GM20431 (cell line): Measurements from ENCODE around the gene SERPINE1.

Source experiments
- in situ Hi-C: fragments of 300-500 bp; cut with MseI, MboI; formaldehyde crosslinking; loops from one replicate; pipeline ENCODE4 v1.15.0; 2020; ENCODE audit warnings: low sequenced_read_pairs; ENCODE audit not compliant: unreplicated experiment

SERPINE1 gene

DNA sequence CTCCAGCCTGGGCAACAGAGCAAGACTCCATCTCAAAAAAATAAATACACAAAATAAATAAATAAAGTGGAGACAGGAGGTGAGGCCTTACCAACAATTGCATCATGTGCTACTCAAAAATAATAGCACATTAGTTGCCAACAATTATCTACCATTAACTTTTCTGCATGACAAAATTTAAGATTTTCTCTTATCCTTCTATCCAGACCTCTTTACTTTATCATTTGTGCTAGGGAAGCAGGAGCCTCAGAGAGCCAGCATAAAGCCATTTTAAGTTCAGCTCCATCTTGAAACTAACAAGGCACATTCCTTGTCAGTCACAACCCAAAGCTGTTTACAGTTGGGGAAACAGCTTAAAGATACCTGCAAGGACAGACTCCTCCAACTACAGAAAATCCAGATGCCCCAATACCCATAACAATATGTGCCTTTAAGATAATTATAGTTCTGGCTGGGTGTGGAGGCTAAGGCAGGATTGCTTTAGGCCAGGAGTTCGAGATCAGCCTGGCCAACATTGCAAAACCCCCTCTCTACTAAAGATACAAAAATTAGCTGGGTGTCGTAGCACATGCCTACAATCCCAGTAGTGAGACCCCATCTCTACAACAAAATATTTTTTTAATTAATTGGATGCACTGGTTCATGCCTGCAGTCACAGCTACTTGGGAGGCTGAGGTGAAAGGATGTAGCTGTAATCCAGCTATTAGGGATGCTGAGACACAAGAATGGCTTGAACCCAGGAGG, 25.2 kb downstream of the SERPINE1 start:
- in situ Hi-C loops, result no loop called here

DNA sequence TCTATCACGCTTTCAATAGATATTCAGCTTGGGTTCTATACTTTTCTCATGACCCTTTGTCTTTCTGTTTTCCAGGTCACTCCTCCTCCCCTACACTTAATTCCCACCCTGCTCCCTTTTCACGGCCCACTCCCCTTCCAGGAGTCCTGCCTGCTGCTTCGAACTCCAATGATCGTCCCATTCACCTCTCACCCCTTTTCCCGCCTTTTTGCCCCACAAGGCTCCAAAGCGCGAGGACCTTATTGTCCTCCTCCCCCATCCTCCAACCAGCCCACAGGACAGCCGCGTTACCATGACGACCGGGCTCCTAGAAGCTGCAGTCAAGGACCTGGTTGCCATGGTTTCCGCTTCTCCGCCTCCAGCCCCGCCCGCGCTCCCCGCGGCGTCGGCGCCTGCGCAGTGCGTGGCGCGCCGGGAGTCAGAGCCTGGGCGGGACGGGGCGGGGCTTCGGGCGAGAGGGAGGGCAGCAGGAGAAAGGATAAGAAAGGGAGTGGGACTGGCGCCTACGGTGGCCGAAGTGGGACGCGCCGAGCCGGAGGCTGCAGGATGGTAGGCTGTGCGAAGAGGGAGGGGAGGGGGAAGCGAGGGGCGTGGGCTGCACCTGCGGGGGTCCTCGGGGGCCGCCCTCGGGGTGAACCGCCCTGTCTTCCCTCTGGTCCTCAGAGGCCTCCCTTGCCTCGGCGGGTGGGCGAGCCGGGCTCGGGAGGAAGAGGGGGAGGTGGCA, 27.2 kb downstream of the SERPINE1 start, which contains the start of gene AP1S1:
Gene AP1S1, plus strand, starts transcription at position 508 of the 724 bp plus-strand sequence. Its CDS starts 39 bp downstream, at position 547.
- in situ Hi-C loops, result no loop called here

DNA sequence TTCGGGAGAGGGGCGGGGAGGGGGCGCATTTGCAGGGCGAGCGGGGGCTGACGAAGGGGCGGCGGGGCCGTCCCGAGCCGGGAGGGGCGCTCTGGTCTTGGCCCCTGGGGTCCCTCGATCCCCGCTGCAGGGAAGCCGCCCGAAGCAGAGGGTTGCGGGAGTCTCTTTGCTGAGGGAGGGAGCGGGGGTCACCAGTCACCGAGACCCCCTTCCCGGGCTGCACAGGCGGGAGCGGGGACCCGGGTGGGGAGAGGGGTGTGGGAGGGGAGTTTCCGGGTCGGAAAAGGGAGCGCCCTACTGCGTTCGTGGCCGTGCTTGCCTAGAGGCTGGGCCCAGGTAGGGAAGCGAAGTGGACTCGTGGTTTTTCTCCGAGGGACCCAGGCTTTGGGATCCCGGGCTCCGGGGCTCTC, 27.8 kb downstream of the SERPINE1 start:
- in situ Hi-C loops, result no loop called here

DNA sequence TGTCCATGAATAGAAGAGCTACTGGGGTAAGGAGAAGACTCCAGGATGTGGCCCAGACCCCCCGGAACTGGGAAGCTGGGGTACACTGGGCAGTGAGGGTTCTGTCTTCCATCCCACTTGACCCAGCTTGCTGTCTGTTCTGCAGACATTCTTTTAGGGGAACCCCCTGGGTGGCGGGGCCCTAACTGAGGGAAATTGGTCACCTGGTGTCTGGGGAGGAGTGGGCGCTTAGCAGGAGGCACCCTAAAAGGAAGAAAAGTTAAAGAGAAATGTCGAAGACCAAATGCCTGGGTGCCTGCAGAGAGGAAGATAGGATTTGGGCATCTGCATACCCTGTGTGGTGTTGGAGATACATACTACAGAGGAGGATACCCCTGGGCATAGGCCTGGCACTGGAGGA, 28.4 kb downstream of the SERPINE1 start:
- in situ Hi-C loops, result no loop called here

DNA sequence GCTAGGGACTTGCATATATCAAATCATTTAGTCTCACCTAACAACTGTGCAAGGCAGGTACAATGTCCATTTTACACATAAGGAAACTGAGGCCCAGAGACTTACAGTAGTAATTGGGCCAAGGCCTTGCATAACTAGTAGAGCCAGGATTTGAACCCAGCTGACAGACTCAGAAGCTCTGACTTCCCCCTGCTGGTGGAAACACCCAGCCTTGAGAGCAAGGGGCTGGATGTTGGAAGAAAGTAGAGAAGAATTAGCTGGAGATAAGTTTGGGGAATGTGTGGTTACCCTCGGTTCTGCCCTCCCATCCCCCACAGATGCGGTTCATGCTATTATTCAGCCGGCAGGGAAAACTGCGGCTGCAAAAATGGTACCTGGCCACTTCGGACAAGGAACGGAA, 29.4 kb downstream of the SERPINE1 start:
- in situ Hi-C loops, result no loop called here

DNA sequence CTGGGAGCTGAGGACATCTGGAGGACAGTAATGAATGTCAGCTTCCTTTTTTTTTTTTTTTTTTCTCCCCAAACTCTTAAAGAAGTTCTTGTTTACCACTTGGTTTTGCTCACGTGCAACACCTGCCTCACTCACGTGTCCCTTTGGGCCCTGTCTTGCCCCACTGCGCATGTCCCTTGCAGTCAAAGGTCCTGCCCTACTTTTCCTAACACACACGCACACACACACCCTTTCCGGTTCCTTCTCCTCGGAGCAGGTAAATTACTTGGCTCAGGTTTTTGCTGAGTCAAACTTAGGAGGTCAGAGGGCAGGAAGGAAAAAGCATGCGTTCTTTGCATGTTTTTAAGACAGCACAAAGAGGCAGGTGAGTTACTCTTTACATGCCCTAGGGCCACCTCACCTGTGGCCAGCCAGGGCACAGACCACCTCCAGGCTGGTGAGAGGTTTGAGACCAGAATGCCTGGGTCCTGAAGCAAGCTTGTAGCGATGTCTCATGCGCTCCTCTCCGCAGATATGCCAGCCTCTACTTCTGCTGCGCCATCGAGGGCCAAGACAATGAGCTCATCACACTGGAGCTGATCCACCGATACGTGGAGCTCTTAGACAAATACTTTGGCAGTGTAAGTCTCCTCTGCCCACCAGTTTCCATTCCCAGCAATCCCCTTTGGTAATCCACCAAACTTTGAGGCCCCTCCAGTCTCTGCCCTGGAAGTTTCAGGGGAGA, 30.1 kb downstream of the SERPINE1 start:
- in situ Hi-C loops, result no loop called here

DNA sequence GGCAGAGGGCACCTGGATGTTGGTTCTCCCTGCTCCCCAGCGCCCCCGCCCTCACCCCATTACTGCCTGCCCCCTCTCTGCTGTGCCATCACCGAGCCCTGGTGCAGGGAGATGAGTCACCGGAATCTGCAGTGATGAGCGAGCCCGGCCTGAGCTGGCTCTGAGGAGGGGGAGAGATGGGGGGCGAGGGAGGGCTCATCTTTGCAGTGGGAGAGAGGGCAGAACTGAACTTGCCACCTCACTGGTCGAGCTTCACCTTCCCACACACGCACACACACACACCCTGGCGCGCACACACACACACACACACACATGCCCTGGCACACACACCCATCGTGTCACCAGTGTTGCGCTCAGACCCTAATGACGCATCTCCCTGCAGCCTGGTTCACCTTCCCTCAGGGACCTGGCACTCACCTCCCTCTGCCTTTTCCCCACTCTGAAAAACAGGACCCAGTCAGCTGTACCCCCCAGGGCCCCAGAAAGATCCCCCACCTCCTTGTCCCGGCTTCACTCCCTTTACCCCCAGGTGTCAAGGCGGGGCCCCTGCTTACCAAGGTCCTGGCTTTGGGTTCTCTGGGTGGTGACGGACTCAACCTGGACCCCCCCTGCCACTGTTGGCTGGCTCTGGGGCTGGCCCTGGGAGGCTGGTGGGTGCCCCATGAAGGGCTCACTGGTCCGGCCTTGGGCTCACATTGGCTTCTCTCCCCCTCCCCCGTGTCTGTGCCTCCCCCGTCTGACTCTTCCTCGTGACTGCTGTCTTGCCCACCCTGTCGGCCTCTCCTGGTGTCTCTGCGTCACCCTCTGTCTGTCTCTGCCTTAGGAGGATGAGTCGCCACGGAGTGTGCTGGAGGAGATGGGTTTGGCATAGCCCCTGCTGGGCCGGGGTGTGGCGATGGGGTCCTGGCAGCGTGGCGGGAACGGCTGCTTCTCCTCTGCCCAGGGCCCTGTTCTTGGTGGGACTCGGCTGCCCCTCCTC, 33.1 kb downstream of the SERPINE1 start:
- in situ Hi-C loops, result no loop called here

DNA sequence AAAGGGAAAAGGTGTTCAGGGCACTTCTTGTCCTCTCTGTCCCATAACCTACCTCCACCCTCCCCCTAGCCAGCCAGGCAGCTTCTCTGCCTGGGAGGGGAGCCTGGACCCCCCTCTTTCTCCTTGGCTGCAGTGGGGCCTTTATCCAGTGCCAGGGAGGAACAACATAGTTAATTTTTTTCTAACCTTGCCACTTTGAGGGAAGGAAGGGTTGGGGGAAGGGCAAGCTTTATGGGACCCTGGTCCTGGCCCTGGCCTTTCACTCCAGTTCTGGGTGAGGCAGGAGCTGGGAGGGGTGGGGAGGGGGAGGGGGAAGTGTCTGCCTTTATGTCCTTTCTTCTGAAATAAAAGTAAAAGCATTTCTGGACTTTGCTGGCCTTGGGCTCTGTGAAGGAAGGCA, 34.0 kb downstream of the SERPINE1 start:
- in situ Hi-C loops, result no loop called here

DNA sequence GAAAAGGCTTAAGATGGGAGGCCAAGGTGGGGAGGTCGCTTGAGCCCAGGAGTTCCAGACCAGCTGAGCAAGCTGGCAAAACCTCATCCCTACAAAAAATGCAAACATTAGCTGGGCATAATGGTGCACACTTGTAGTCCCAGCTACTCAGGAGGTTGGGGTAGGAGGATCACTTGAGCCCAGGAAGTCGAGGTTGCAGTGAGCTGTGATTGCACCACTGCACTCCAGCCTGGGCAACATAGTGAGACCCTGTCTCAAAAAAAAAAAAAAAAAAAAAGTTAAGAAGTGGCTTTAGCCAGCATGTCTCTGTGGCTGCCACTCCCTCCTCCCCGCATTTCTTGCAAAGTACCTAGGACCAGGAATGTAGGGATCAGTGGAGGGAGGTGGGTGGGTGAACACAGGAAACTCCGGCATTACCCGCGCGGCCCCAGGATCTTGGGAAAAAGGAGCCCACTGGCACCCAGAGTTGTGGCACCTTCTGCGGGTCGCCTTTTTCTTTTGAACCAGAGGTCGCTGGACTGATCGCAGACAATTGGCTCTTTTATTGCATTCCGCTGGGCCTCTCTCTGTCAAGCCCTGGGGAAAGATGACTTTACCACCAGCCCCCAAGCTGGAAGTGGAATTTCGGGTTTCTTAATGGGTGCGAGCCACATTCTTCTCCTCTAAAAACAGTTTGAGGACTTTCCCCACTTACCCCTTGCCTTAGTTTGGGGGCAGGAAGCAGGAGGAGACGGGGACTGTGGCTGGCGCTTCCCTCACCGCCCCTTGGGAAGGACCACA, 35.0 kb downstream of the SERPINE1 start:
- in situ Hi-C loops, result no loop called here

DNA sequence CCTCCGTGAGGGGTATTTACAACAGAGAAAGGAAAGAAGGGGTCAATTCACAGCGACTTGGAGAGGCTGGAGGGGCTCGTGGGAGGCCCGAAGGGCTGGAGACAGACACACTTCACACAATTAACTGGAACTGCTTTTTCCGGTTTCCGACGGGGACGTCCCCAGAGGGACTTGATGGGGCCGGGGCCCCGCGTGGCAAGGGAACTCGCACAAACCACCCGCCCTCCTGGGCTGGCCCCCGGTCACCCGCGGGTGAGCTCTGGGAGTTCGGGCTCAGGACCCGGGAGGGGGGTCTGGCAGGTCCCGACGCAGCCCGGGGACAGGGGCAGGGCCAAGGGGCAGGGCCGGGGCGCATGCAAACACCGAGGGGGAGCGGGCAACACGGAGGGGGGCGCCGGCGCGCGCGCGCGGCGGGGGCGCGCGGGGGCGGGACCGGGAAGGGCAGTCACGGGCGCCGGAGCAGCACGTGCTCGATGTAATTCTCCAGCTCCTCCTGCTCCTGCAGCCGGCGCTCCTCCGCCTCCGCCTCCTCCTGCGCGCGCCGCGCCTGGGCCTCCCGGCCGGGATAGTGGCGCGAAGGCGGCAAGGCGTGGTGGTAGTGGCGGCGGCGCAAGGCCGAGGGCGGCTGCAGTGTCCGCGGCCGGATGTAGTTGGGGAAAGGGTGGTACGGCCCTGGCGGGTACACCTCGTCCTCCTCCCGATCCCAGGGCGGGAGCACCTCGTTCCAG, 35.8 kb downstream of the SERPINE1 start:
- in situ Hi-C loops, result no loop called here

DNA sequence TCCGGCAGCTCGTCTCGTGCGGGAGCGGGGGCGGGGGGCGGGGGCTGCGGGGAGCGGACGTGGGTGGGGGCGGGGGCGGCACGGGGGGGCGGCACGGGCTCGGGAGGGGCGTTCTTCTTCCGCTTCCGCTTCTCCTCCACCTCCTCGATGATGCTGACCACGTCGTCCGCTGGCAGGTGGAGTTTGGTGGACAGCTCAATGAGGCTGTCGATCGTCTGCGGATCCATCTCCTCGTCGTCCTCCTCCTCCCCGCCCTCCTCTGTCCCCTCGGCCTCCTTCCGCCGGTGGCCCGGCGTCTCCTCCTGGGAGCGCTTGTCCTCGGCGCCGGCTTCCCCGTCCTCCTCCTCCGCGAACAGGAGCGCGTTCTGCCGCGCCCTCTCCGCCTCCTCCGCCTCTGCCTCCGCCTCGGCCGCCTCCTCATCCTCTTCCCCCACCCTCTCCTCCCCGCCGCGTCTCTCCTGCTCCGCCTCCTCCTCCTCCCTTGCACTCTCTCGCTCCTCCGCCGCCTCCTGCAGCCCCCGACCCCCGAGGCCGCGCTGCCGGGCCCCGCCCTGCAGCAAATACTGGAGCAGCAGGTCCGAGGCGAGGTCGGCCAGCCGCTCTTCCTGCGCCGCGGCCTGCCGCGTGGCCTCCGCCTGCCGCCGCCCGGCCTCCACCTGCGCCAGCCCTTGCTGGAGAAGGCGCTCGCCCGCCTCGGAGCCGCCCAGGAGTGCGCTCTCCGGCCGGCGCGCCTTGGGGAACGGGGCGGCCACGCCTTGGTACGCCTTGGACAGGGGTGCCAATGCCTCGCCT, 36.6 kb downstream of the SERPINE1 start:
- in situ Hi-C loops, result no loop called here

DNA sequence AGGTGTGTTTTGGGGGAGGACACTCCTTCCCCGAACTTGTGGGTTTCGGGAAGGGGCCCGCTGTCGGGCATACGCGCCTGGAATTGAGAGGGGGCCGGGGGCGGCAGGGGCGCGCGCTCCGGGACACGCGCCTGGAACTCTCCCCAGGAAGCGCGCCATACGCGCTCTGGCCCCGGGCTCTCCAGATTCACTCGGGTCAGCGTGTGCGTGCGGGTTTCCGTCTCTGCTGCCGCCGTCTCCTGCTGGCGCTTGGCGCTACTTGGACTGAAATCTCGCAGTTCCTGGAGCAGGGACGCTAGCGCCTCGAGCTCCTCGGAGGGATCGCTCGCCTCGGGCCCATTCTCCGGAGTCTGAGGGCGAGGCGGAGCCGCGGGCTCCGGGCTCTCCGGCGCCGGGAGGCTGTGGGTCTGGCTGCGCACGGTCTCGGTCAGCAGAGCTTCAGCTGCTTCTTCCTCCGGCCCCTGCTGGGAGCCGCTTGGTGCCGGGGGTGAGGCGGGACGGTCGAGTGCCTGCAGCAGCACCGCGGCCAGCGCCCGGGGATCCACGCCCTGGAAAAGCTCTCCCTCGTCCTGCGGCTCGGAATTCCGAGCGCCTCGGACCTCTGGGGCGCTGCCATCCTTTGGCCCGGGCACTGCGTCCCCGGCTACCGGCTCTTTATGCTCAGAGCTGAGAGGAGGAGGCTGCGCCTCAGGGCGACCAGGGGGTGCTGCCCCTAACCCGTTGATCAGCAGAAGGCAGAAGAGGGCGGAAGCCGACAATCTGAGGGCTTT, 37.4 kb downstream of the SERPINE1 start:
- in situ Hi-C loops, result no loop called here

DNA sequence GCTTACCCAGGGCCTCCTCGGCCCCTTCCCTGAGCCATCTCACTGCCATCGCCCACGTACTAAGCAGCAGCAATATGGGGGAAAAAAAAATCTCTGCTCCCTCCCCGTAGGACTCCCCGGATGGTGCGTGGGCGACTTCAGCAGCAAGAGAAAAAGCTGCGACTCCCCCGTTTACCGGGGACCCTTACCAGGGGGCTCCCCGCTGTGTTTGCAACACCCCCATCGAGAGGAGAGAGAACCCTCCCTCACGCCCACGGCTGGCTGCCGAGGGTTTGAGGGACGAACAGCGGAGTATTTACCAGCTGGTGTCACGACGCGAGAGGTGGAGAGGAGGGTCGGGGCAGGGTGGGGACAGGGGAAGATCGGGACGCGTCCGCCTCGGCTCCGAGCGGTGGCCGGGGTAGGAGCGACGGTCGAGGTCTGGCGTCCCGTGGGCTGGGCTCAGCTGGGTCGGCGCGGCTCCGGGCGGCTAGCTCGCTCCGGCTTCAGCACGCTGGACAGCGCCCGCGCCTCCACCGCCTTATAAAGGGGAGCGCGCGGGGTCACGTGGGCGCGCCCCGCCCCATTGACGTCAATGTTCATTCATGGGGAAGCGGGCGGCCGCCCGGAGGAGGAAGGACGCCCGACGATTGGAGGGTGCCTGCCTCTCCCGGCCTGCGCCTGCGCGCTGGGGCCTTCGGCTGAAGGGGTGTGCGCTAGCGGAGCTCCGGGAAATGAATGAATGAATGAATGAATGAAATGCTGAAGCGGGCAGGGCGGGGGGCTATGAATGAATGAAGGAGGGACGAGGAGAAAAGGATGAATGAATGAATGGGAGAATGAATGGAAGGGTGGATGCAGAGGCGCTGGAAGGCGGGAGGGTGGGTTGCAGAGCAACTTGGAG, 38.4 kb downstream of the SERPINE1 start, which contains the start of gene VGF:
Gene VGF, minus strand, starts transcription at position 495 of the 883 bp plus-strand sequence. CDS start 726 bp downstream, outside the sequence.
- in situ Hi-C loops, result no loop called here

DNA sequence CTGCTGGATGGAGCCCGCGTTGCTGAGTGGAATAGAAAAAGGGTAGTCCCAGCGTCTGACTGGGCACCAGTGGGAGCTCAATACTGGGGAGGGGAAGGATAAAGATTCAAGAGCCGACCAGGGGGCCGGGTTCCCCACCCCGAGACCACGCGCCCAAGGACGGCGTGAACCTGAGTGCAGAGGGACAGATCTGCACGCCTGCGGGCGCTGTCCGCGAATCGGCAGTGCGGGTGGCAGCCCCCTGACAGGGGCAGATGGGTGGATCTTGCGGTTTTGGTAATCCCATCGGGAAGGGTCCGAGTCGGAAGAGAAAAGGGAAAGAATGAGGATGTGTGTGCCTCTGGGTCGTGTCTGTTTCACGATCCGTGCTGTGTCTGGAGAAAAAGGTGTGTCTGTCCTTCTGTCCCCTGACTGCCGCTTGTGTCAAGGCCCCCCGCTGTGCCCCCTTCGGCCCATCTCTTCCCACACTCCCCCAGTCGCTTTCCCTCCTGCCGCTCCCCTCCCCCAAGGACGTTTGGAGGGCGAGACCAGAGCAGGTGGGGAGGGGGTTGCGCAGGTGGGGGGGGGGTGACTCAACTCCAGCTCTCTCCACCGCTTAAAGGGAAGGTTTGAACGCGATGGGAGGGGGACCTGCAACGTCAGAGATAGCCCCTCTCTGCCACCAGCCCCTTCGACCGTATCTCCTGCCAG, 39.2 kb downstream of the SERPINE1 start:
- in situ Hi-C loops, result no loop called here

DNA sequence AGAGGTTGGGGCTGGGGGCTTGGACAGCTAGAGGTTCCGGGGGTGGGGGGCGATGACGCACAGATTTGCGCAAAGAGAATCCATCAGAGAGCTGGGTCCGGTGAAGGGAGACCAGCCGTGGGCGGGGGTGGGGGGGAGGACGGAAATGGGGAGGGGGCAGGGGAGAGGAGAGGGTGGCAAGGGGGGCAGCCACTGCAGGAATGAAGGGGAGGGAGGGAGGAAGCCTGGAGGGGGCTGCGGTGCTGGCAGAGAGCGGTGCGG, 39.7 kb downstream of the SERPINE1 start:
- in situ Hi-C loops, result no loop called here
